Measurements from ENCODE around the gene KIF6.

DNA sequence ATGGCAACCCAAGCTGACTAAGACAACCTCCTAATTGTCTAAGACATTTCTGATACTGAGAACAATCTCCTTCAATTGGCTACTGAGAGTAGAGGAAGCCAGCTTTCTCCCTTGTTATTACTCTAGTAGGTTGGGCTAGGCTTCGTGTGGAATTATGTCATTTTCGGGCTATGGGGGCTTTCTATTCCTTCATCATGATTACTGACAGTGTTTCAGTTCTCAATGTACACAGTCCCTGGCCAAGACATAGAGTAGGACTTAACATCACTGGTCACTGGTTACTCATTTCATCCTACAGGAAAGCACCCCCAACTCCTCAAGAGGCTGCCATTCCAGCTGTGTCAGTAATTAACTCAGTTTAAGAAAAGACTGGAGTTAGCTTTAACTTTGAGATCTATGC is 100.0 kb downstream of the KIF6 start:
- TF ChIP-seq, protein P1, sequence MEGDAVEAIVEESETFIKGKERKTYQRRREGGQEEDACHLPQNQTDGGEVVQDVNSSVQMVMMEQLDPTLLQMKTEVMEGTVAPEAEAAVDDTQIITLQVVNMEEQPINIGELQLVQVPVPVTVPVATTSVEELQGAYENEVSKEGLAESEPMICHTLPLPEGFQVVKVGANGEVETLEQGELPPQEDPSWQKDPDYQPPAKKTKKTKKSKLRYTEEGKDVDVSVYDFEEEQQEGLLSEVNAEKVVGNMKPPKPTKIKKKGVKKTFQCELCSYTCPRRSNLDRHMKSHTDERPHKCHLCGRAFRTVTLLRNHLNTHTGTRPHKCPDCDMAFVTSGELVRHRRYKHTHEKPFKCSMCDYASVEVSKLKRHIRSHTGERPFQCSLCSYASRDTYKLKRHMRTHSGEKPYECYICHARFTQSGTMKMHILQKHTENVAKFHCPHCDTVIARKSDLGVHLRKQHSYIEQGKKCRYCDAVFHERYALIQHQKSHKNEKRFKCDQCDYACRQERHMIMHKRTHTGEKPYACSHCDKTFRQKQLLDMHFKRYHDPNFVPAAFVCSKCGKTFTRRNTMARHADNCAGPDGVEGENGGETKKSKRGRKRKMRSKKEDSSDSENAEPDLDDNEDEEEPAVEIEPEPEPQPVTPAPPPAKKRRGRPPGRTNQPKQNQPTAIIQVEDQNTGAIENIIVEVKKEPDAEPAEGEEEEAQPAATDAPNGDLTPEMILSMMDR (IDR thresholded peaks at IDR 0.05; ENCODE audit: insufficient read depth, low read depth, low read length) = no peak
- TF ChIP-seq EZH2 (IDR thresholded peaks at IDR 0.05; ENCODE audit: insufficient read depth, low read length) = no peak
